ENCODE results near the gene GAL.

DNA sequence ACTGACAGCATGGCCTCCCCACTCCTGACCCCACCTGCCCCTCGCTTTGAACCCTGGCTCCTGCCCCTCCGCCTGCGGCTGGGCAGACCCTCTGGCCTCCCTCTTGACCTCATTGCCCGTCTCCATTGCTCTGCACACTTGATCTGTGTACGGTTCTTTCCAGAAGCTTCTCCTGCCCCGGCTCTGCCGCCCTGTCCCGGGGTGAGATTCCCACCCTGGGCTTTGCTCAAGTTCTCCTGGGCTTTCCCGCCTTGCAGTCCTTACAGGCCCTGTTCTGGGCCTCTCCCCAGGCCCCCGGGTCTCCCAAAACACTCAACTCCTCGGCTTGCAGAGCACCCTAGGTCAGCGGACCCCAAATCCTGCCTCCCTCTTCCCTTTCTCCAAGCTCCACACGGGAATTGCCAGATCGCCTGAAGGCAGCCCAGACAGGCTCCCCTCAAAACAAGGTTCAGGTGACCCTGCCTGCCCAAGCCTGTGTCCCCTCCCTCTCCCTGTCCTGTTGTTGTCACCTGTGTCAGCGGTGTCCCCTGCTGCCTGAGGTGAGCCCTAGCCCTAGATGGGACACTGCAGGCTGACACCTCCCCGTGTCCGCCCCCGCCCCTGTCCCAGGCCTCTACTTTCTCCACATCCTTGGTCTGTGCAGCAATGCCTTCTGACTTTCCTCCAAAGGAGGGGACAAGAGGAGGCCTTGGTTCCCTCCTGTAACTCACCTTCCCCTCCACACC, 1.5 kb downstream of the GAL start:
- TF ChIP-seq, protein P1, sequence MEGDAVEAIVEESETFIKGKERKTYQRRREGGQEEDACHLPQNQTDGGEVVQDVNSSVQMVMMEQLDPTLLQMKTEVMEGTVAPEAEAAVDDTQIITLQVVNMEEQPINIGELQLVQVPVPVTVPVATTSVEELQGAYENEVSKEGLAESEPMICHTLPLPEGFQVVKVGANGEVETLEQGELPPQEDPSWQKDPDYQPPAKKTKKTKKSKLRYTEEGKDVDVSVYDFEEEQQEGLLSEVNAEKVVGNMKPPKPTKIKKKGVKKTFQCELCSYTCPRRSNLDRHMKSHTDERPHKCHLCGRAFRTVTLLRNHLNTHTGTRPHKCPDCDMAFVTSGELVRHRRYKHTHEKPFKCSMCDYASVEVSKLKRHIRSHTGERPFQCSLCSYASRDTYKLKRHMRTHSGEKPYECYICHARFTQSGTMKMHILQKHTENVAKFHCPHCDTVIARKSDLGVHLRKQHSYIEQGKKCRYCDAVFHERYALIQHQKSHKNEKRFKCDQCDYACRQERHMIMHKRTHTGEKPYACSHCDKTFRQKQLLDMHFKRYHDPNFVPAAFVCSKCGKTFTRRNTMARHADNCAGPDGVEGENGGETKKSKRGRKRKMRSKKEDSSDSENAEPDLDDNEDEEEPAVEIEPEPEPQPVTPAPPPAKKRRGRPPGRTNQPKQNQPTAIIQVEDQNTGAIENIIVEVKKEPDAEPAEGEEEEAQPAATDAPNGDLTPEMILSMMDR (conservative IDR thresholded peaks at IDR 0.05; ENCODE audit: low read depth in 2 of 2), result no peak
- TF ChIP-seq POLR2AphosphoS5 (IDR thresholded peaks at IDR 0.05; ENCODE audit: low read depth), result no peak
- TF ChIP-seq, protein P2, sequence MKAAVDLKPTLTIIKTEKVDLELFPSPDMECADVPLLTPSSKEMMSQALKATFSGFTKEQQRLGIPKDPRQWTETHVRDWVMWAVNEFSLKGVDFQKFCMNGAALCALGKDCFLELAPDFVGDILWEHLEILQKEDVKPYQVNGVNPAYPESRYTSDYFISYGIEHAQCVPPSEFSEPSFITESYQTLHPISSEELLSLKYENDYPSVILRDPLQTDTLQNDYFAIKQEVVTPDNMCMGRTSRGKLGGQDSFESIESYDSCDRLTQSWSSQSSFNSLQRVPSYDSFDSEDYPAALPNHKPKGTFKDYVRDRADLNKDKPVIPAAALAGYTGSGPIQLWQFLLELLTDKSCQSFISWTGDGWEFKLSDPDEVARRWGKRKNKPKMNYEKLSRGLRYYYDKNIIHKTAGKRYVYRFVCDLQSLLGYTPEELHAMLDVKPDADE (IDR thresholded peaks at IDR 0.05), result no peak
- TF ChIP-seq, protein P3, sequence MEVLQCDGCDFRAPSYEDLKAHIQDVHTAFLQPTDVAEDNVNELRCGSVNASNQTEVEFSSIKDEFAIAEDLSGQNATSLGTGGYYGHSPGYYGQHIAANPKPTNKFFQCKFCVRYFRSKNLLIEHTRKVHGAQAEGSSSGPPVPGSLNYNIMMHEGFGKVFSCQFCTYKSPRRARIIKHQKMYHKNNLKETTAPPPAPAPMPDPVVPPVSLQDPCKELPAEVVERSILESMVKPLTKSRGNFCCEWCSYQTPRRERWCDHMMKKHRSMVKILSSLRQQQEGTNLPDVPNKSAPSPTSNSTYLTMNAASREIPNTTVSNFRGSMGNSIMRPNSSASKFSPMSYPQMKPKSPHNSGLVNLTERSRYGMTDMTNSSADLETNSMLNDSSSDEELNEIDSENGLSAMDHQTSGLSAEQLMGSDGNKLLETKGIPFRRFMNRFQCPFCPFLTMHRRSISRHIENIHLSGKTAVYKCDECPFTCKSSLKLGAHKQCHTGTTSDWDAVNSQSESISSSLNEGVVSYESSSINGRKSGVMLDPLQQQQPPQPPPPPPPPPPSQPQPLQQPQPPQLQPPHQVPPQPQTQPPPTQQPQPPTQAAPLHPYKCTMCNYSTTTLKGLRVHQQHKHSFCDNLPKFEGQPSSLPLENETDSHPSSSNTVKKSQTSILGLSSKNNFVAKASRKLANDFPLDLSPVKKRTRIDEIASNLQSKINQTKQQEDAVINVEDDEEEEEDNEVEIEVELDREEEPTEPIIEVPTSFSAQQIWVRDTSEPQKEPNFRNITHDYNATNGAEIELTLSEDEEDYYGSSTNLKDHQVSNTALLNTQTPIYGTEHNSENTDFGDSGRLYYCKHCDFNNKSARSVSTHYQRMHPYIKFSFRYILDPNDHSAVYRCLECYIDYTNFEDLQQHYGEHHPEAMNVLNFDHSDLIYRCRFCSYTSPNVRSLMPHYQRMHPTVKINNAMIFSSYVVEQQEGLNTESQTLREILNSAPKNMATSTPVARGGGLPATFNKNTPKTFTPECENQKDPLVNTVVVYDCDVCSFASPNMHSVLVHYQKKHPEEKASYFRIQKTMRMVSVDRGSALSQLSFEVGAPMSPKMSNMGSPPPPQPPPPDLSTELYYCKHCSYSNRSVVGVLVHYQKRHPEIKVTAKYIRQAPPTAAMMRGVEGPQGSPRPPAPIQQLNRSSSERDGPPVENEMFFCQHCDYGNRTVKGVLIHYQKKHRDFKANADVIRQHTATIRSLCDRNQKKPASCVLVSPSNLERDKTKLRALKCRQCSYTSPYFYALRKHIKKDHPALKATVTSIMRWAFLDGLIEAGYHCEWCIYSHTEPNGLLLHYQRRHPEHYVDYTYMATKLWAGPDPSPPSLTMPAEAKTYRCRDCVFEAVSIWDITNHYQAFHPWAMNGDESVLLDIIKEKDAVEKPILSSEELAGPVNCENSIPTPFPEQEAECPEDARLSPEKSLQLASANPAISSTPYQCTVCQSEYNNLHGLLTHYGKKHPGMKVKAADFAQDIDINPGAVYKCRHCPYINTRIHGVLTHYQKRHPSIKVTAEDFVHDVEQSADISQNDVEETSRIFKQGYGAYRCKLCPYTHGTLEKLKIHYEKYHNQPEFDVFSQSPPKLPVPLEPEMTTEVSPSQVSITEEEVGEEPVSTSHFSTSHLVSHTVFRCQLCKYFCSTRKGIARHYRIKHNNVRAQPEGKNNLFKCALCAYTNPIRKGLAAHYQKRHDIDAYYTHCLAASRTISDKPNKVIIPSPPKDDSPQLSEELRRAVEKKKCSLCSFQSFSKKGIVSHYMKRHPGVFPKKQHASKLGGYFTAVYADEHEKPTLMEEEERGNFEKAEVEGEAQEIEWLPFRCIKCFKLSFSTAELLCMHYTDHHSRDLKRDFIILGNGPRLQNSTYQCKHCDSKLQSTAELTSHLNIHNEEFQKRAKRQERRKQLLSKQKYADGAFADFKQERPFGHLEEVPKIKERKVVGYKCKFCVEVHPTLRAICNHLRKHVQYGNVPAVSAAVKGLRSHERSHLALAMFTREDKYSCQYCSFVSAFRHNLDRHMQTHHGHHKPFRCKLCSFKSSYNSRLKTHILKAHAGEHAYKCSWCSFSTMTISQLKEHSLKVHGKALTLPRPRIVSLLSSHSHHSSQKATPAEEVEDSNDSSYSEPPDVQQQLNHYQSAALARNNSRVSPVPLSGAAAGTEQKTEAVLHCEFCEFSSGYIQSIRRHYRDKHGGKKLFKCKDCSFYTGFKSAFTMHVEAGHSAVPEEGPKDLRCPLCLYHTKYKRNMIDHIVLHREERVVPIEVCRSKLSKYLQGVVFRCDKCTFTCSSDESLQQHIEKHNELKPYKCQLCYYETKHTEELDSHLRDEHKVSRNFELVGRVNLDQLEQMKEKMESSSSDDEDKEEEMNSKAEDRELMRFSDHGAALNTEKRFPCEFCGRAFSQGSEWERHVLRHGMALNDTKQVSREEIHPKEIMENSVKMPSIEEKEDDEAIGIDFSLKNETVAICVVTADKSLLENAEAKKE (CRISPR knock-in tag; IDR thresholded peaks at IDR 0.05), result no peak
- TF ChIP-seq, protein P4, sequence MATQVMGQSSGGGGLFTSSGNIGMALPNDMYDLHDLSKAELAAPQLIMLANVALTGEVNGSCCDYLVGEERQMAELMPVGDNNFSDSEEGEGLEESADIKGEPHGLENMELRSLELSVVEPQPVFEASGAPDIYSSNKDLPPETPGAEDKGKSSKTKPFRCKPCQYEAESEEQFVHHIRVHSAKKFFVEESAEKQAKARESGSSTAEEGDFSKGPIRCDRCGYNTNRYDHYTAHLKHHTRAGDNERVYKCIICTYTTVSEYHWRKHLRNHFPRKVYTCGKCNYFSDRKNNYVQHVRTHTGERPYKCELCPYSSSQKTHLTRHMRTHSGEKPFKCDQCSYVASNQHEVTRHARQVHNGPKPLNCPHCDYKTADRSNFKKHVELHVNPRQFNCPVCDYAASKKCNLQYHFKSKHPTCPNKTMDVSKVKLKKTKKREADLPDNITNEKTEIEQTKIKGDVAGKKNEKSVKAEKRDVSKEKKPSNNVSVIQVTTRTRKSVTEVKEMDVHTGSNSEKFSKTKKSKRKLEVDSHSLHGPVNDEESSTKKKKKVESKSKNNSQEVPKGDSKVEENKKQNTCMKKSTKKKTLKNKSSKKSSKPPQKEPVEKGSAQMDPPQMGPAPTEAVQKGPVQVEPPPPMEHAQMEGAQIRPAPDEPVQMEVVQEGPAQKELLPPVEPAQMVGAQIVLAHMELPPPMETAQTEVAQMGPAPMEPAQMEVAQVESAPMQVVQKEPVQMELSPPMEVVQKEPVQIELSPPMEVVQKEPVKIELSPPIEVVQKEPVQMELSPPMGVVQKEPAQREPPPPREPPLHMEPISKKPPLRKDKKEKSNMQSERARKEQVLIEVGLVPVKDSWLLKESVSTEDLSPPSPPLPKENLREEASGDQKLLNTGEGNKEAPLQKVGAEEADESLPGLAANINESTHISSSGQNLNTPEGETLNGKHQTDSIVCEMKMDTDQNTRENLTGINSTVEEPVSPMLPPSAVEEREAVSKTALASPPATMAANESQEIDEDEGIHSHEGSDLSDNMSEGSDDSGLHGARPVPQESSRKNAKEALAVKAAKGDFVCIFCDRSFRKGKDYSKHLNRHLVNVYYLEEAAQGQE (IDR thresholded peaks at IDR 0.05; ENCODE audit: unreplicated experiment), result no peak
- no peak for TF ChIP-seq EZH2phosphoT487 (IDR thresholded peaks at IDR 0.05; ENCODE audit: unreplicated experiment)
- TF ChIP-seq JUNB (IDR thresholded peaks at IDR 0.05; ENCODE audit: unreplicated experiment), result no peak

All from GM23338 (cell line).